PC-9 (cell line): Measurements from ENCODE around the gene THADA.

Experiments
- CTCF ChIP-seq: fragments of 200-600 bp; sonication (generic); conservative IDR thresholded peaks from 2 replicates; pipeline ENCODE4 v1.6.1; 2017; ENCODE audit warnings: mixed run types, antibody characterized with exemption, mild to moderate bottlenecking, moderate library complexity
- EZH2 ChIP-seq: fragments of 200-600 bp; sonication (generic); IDR thresholded peaks from 2 replicates; pipeline ENCODE4 v1.8.0; 2017; ENCODE audit warnings: antibody characterized with exemption, low read depth

GRCh38 chr2:43266711-43267111, 329.1 kb downstream of the THADA start:
- TF ChIP-seq CTCF = no peak
- no peak for TF ChIP-seq EZH2
